Natural killer cell treated with Interleukin-12 subunit alpha and Interleukin-12 subunit beta and Interleukin-15 and Interleukin-18, amount 100 ng/mL, for 72 hours (primary cell): Measurements from ENCODE around the gene HLCS. TPM values are rescaled to one million over a fixed set of nuclear protein-coding genes. Genes with fewer than 3 reads are reported as not detected.
A peak's percentile ranks its signal among the peaks of the same experiment; 100 is the strongest.

ENCODE experiments used
- ATAC-seq, 2 donors: fragments of 150-1000 bp; cut with Tn5 transposase in 1 of 2; sonication (Bioruptor Pico), chemical (Tn5 transposase) in 1 of 2; 2 replicates each; pipeline ENCODE4 v1.10.0; 2021
- DNase-seq: peaks from one replicate; pipeline ENCODE4 v3.0.0; 2022; ENCODE audit warnings: low spot score
- H3K27ac Mint-ChIP-seq, 2 donors: 1 replicate in 1 of 2; 2 replicates in 1 of 2; pipeline ENCODE4 v1.8.0; 2022; ENCODE audit warnings: mixed read lengths in 2 of 2, mild to moderate bottlenecking in 1 of 2, moderate library complexity in 1 of 2
- H3K27me3 Mint-ChIP-seq, 2 donors: 1 replicate in 1 of 2; 2 replicates in 1 of 2; pipeline ENCODE4 v1.8.0; 2022; ENCODE audit warnings: mixed read lengths in 2 of 2
- H3K36me3 Mint-ChIP-seq: one replicate; pipeline ENCODE4 v1.8.0; 2022; ENCODE audit warnings: mixed read lengths
- H3K4me1 Mint-ChIP-seq, 2 donors: 1 replicate in 1 of 2; 2 replicates in 1 of 2; pipeline ENCODE4 v1.8.0; 2022; ENCODE audit warnings: low read depth in 2 of 2, mixed read lengths in 2 of 2, mild to moderate bottlenecking in 1 of 2
- H3K4me3 Mint-ChIP-seq: one replicate; pipeline ENCODE4 v1.8.0; 2022; ENCODE audit warnings: mixed read lengths
- H3K9me3 Mint-ChIP-seq: 2 replicates; pipeline ENCODE4 v1.8.0; 2022; ENCODE audit warnings: mixed read lengths
- total RNA-seq, 2 donors: library from RNA; stranded (reverse); gene quantifications; one replicate each; pipeline ENCODE4 v1.2.3, GENCODE V29; 2022

The HLCS gene
- total RNA-seq, 2 donors from 2014 or later, result 16.1 to 30.7 TPM

DNA sequence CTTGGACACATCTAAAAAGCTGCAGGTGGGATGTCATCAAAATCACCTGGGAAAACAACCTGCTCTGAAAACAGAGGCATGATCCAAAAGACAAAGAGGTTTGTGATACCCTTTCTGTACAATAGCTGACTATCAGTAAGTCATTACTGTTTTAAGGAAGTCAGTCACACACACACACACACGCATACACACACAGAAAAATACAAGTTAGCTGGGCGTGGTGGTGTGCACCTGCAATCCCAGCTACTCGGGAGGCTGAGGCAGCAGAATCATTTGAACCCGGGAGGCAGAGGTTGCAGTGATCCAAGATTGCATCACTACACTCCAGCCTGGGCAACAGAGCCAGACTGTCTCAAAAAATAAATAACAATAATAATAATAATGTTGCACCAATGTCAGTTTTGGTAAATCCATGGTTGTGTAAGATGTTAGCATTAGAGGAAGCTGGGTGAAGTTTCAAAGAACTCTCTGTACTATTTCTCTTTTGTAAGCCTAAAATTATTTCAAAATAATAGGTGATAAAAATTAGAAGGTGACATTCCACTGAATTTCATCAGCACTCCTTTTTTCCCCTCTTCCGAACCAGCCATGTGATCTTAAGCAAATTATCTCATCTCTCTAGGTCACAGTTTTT lies 9.9 kb upstream of the HLCS start:
- H3K9me3 Mint-ChIP-seq, result no peaks in the 10 kb centered on the region
- no peak for ATAC-seq
- no peak for DNase-seq
- H3K4me1 Mint-ChIP-seq, result peaks cover 14 to 24% of the 10 kb centered on the region in 2 donors
- H3K36me3 Mint-ChIP-seq, result no peaks in the 10 kb centered on the region
- H3K4me3 Mint-ChIP-seq, result peak overlapping the region; percentile 45
- H3K27ac Mint-ChIP-seq, result peak overlapping the region; percentile 61 to 74
- peaks cover 0 to 4% of the 10 kb centered on the region in 2 donors for H3K27me3 Mint-ChIP-seq

DNA sequence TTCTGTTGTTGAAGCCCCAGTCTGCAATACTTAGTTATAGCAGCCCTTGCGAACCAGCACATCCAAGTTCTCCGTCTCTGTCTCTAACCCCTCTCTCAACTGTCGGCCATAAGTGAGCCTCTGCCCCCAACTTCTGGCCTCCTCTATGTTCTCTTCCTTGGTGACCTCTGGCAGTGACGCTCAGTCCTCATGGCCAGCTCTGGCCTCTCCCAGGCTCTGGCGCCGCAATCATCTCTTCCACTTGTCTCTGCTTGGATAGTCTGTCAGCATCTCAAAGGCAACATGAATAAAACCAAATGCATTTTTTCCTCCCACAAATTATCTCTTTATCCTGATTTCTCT lies 8.4 kb upstream of the HLCS start:
- H3K4me3 Mint-ChIP-seq, result no peak overlapping the region
- ATAC-seq (no peak), DNase-seq (no peak)
- H3K9me3 Mint-ChIP-seq, result no peaks in the 10 kb centered on the region
- no peaks in the 10 kb centered on the region for H3K36me3 Mint-ChIP-seq
- no peak overlapping the region for H3K27ac Mint-ChIP-seq
- peaks cover 14 to 20% of the 10 kb centered on the region in 2 donors for H3K4me1 Mint-ChIP-seq
- no peaks in the 10 kb centered on the region for H3K27me3 Mint-ChIP-seq

- H3K9me3 Mint-ChIP-seq, result no peaks in the 10 kb centered on the region
- peaks cover 14 to 20% of the 10 kb centered on the region in 2 donors for H3K4me1 Mint-ChIP-seq
- no peak overlapping the region for H3K4me3 Mint-ChIP-seq
- ATAC-seq (peak in 1 of 2 donors; percentile 58), DNase-seq (no peak)
- H3K36me3 Mint-ChIP-seq, result no peaks in the 10 kb centered on the region
- H3K27me3 Mint-ChIP-seq, result no peaks in the 10 kb centered on the region
- peak overlapping the region in 1 of 2 donors; percentile 3 for H3K27ac Mint-ChIP-seq
Observed at GRCh38 chr21:36973986-36974850, 7.7 kb upstream of the HLCS start.

DNA sequence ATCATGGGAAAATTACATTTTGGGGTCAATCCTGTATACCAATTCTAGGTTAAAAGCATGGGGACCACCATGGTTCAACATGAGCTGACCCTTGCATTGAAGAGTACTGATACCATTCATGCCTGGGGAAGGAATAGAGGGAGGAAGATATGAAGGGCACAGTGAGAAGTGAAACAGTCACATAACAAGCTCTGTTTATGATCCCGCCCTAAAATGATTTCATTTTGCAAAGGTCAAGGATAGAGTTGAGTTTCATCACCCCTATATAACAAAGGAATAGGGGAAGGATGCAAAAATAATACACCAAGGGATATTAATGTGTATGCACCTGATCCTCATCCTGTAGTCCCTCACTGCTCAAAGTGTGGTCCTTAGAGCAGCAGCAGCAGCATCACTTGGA lies 2.5 kb upstream of the HLCS start:
- H3K36me3 Mint-ChIP-seq, result no peaks in the 10 kb centered on the region
- H3K4me1 Mint-ChIP-seq, result peaks cover 9 to 17% of the 10 kb centered on the region in 2 donors
- no peaks in the 10 kb centered on the region for H3K27me3 Mint-ChIP-seq
- no peaks in the 10 kb centered on the region for H3K9me3 Mint-ChIP-seq
- no peak overlapping the region for H3K4me3 Mint-ChIP-seq
- DNase-seq (no peak), ATAC-seq (no peak)
- H3K27ac Mint-ChIP-seq, result no peak overlapping the region

DNA sequence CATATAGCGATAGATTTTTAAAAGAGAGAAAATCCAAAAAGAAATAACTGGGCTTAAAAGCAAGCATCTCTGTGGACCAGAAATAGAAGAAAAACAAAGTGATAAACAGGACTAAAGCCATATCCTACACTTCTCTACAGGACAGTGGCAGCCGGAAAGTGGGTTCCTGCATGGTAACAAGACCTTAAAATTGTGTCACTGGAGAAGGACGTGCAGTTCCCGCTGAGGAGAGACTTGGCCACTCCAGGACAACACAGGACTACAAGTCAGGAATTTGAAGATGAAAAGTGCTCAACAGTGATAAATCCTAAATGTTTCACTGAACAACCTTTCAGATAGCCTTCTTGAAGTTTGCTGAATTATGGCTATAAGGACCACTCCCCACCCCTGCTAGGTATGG lies 1.9 kb upstream of the HLCS start:
- H3K36me3 Mint-ChIP-seq, result no peaks in the 10 kb centered on the region
- DNase-seq (no peak), ATAC-seq (no peak)
- H3K9me3 Mint-ChIP-seq, result no peaks in the 10 kb centered on the region
- no peak overlapping the region for H3K27ac Mint-ChIP-seq
- no peaks in the 10 kb centered on the region for H3K27me3 Mint-ChIP-seq
- H3K4me1 Mint-ChIP-seq, result peaks cover 9 to 17% of the 10 kb centered on the region in 2 donors
- H3K4me3 Mint-ChIP-seq, result no peak overlapping the region

GRCh38 chr21:36966821-36967768 lies 626 bp upstream of the HLCS start:
- H3K36me3 Mint-ChIP-seq, result no peaks in the 10 kb centered on the region
- no peak for ATAC-seq
- no peaks in the 10 kb centered on the region for H3K9me3 Mint-ChIP-seq
- H3K4me1 Mint-ChIP-seq, result peaks cover 9 to 17% of the 10 kb centered on the region in 2 donors
- no peaks in the 10 kb centered on the region for H3K27me3 Mint-ChIP-seq
- peak overlapping the region; percentile 66 to 72 for H3K27ac Mint-ChIP-seq
- DNase-seq, result no peak
- H3K4me3 Mint-ChIP-seq, result peak overlapping the region; percentile 79

DNA sequence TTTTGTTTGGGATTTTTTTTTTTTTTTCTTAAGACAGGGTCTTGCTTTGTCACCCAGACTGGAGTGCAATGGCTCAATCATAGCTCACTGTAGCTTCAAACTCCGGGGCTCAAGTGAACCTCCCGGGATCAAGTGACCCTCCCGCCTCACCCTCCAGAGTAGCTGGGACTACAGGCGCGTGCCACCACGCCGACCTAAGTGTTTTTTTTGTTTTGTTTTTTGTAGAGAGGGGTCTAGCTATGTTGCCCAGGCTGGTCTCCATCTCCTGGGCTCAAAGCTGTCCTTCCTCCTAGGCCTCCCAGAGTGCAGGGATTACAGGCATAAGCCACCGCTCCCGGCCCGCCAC lies 776 bp downstream of the HLCS start:
- Mint-ChIP-seq H3K27me3 (no peaks in the 10 kb centered on the region), H3K9me3 (no peaks in the 10 kb centered on the region)
- ATAC-seq, result no peak

DNA sequence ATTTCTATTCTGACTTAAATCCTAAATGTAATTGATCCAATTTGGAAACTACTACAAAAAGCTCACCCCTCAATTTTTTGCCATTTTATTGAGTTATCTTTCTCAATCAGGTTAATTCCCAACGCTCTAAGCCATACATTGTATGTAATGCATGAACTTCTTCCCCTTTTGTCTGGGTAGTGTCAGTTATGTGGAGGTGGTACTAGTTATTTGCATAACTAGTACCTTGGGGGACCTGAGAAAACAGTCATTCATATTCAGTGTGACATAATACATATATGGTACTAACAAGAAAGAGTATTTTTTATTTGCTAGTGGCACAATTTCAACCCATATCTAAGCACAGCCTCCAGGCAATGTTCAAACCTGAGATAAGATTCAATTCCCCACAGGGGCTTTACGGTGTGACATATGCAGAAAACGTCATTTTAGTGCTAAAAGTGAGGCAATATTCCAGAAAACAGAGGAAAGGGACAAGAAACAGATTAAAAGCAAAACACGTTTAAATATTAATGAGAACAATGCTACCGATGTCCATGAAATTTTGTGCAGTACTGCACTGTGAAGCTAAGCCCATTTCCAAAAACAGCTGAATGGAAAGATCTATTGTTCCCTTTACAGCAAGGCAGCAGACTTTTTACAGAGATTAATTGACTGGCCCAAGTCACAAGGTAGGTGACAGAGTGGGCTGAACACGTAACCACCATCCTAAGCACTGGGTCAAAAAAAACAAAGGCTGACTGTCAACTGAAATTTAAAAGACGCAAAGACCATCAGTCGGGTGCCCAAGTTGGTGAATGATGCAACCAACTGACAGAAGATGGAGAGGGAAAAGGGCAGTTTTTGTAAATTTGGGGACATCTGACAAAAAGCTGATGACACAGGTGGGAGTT lies 1.4 kb downstream of the HLCS start:
- DNase-seq (no peak), ATAC-seq (no peak)
- Mint-ChIP-seq H3K4me1 (peaks cover 9 to 23% of the 10 kb centered on the region in 2 donors), H3K4me3 (peak overlapping the region; percentile 83), H3K9me3 (no peaks in the 10 kb centered on the region), H3K27ac (peak overlapping the region; percentile 52 to 78), H3K27me3 (no peaks in the 10 kb centered on the region), H3K36me3 (peaks cover 7% of the 10 kb centered on the region)

More for the DNA sequence above, 776 bp downstream of the HLCS start:
- Mint-ChIP-seq H3K27ac (peak overlapping the region; percentile 52 to 78), H3K4me3 (peak overlapping the region; percentile 83), H3K36me3 (peaks cover 4% of the 10 kb centered on the region), H3K4me1 (peaks cover 9 to 20% of the 10 kb centered on the region in 2 donors)
- DNase-seq, result no peak

- no peaks in the 10 kb centered on the region for H3K9me3 Mint-ChIP-seq
- ATAC-seq, result no peak
- no peak for DNase-seq
- peaks cover 9 to 26% of the 10 kb centered on the region in 2 donors for H3K4me1 Mint-ChIP-seq
- H3K4me3 Mint-ChIP-seq, result no peak overlapping the region
- peak overlapping the region; percentile 52 to 78 for H3K27ac Mint-ChIP-seq
- no peaks in the 10 kb centered on the region for H3K27me3 Mint-ChIP-seq
- H3K36me3 Mint-ChIP-seq, result peaks cover 7% of the 10 kb centered on the region
Observed at GRCh38 chr21:36964398-36964797, 2.1 kb downstream of the HLCS start.

- Mint-ChIP-seq H3K4me3 (no peak overlapping the region), H3K4me1 (peaks cover 9 to 26% of the 10 kb centered on the region in 2 donors), H3K27me3 (no peaks in the 10 kb centered on the region), H3K27ac (no peak overlapping the region), H3K9me3 (no peaks in the 10 kb centered on the region), H3K36me3 (peaks cover 7% of the 10 kb centered on the region)
- ATAC-seq (no peak), DNase-seq (no peak)
Observed at GRCh38 chr21:36962098-36962780, 4.2 kb downstream of the HLCS start.

DNA sequence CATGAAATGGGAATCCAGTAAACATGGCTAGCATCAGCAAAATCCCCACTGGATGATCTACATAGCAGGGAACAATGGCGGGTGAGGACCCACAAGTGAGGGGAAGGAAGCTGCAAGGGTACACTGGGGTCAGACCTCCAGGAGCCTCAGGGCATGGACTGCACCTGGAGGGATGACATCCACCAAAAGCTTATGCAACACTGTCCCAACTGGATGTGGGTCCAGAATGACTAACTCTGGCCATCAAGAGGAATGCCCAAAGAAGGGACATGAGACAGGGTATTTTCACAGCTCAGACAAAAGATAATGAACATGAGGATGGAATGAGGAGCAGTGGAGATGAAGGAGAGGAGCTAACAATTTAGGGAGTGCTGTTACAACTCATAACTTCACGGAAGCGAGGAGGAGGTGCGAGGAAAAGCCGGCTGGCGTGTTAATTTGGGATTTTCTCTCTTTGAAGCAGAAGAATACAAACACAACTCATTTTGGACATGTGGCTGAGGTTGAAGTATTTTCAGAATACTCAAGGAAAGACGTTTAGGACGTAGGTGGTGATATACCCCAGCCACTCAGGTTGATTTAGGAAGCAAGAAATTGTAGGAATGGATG lies 5.7 kb downstream of the HLCS start:
- ATAC-seq (no peak), DNase-seq (no peak)
- H3K9me3 Mint-ChIP-seq, result no peaks in the 10 kb centered on the region
- H3K36me3 Mint-ChIP-seq, result peaks cover 7% of the 10 kb centered on the region
- H3K4me3 Mint-ChIP-seq, result no peak overlapping the region
- H3K4me1 Mint-ChIP-seq, result peaks cover 9 to 22% of the 10 kb centered on the region in 2 donors
- H3K27me3 Mint-ChIP-seq, result no peaks in the 10 kb centered on the region
- H3K27ac Mint-ChIP-seq, result peak overlapping the region in 1 of 2 donors; percentile 40
